Measurements from ENCODE around the gene NFATC2IP. TPM values are rescaled to one million over a fixed set of nuclear protein-coding genes. Genes with fewer than 3 reads are reported as not detected.
A peak's percentile ranks its signal among the peaks of the same experiment; 100 is the strongest.

NFATC2IP gene
- total and polyA plus RNA-seq, 9 of the 15 experiments (the other 6 are each of a cell fraction or from before 2014, with no cell fraction given) = 15.6 to 106 (median 46.9) TPM

GRCh38 chr16:28974437-28975157, 23.9 kb downstream of the NFATC2IP start, which contains the start of gene SPNS1 (continued):
- no peak for TF ChIP-seq ZNF586 (CRISPR knock-in tag; conservative IDR thresholded peaks at IDR 0.05)
- peak; percentile 28 for TF ChIP-seq FIP1L1 (IDR thresholded peaks at IDR 0.05; ENCODE audit: low read depth, low read length, poor library complexity, severe bottlenecking)
- peak; percentile 83 for TF ChIP-seq SMAD4 (CRISPR knock-in tag; conservative IDR thresholded peaks at IDR 0.05)
- peak; percentile 90 for TF ChIP-seq HCFC1 (IDR thresholded peaks at IDR 0.05; ENCODE audit: low read depth, low read length)
- peak; percentile 91 for TF ChIP-seq MXI1 (IDR thresholded peaks at IDR 0.05; ENCODE audit: low read depth, low read length)
- no peak for TF ChIP-seq MAFF (IDR thresholded peaks at IDR 0.05; ENCODE audit: low read length)
- no peak for TF ChIP-seq OTX1 (CRISPR knock-in tag; IDR thresholded peaks at IDR 0.05)
- no peak for TF ChIP-seq ZNF143 (CRISPR knock-in tag; IDR thresholded peaks at IDR 0.05)
- 0 out of 6 replicates have a peak, but pooled peaks of 1 of the 3 experiments have one; percentile 4 for TF ChIP-seq CTCF (IDR thresholded peaks at IDR 0.05 in 2 of 3, conservative IDR thresholded peaks at IDR 0.05 in 1 of 3; ENCODE audit: insufficient read depth in 2 of 3, low read depth in 1 of 3, low read length in 3 of 3)
- TF ChIP-seq ILK (tag; IDR thresholded peaks at IDR 0.05; ENCODE audit: borderline replicate concordance, low read depth) = no peak
- TF ChIP-seq ZNF830 (CRISPR knock-in tag; IDR thresholded peaks at IDR 0.05) = no peak
- peak in 1 of 2 experiments; percentile 31; a peak in 1 of 3 replicates for TF ChIP-seq CBX3 (IDR thresholded peaks at IDR 0.05; ENCODE audit: borderline replicate concordance in 1 of 2, low read length in 2 of 2)
- TF ChIP-seq CREM (IDR thresholded peaks at IDR 0.05; ENCODE audit: low read depth) = peak; percentile 83
- TF ChIP-seq SRSF9 (IDR thresholded peaks at IDR 0.05; ENCODE audit: borderline replicate concordance, low read depth, low read length) = no peak
- TF ChIP-seq NFIC (IDR thresholded peaks at IDR 0.05) = peak; percentile 38; the same call in 1 of the 2 replicates
- no peak; the same call in 1 of the 2 replicates for TF ChIP-seq E2F1 (CRISPR knock-in tag; IDR thresholded peaks at IDR 0.05)
- TF ChIP-seq PTRF (tag; IDR thresholded peaks at IDR 0.05) = no peak
- peak; percentile 99 for TF ChIP-seq PHF20 (IDR thresholded peaks at IDR 0.05; ENCODE audit: partially characterized antibody)
- no peak for TF ChIP-seq ZBTB1 (CRISPR knock-in tag; IDR thresholded peaks at IDR 0.05; ENCODE audit: borderline replicate concordance, low read depth)
- TF ChIP-seq KLF13 (tag; IDR thresholded peaks at IDR 0.05; ENCODE audit: borderline replicate concordance, low read depth) = 0 out of 2 replicates have a peak, but pooled peaks have one; percentile 26
- peak; percentile 78 for TF ChIP-seq CCNT2 (IDR thresholded peaks at IDR 0.05; ENCODE audit: borderline replicate concordance, extremely low read depth, insufficient read length, low read depth, low read length)
- no peak for TF ChIP-seq BCL6 (CRISPR knock-in tag; IDR thresholded peaks at IDR 0.05)
- TF ChIP-seq USF2 (CRISPR knock-in tag; IDR thresholded peaks at IDR 0.05) = peak; percentile 100
- no peak for TF ChIP-seq XRCC3 (IDR thresholded peaks at IDR 0.05)
- TF ChIP-seq KDM5B (IDR thresholded peaks at IDR 0.05; ENCODE audit: insufficient replicate concordance, low read depth, low read length) = peak; percentile 77

Measured in K562 (cell line).